Epithelial cell of esophagus (primary cell): ENCODE measurements around the gene KRT75.

Source experiments
- DNase-seq: peaks from one replicate; pipeline ENCODE4 v3.0.0; 2010; ENCODE audit warnings: low read depth
- H3K4me3 ChIP-seq: 2 replicates; pipeline ENCODE4 v1.5.1; 2011; ENCODE audit warnings: mild to moderate bottlenecking, low read length, control low read depth
- TF ChIP-seq, protein P1 (sequence below): IDR thresholded peaks from 2 replicates; pipeline ENCODE4 v1.5.1; 2011; ENCODE audit warnings: low read depth, mild to moderate bottlenecking, low read length, control low read depth, inconsistent platforms; ENCODE audit not compliant: insufficient read depth; ENCODE audit errors: missing control alignments

KRT75 gene

DNA sequence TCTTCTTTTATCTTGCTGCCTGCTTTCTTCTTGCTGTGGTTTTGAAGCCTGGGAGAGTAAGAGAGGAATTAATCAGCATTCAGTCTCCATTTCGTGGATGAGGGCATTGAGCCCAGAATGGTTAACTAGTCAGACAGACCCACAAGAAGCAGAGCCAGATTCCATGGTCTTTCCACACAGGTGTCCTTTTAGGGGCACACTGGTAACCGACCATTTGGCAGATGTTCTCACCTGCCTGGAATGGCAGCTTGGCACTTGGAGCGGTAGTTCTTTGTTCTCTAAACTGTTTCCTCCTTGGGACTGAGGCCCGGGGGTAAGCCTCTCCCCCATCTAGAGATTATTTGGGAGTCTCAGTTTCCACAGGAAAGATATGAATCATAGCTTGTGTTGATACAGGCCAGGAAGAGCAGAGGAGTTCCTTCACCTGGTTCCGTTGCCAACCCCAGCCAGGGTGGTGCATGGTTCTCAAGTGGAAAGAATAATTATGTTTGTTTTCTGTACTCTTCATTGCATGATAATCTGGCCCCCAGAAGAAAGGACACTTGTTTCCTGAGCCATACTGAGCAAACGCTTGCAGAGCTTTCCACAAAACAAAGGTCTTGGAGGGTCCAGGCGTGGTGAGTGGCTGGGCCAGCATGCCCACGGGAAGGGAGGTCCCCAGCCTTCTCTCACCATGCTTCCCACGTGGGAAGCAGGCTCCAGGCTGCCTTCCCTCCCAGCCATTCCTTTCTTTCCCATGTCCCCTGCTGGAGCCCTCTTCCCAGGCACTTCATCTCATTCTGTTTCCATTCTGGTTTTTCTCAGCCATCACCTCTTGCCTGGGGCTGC lies 2.0 kb upstream of the KRT75 start:
- DNase-seq: peak; percentile 96
- TF ChIP-seq, protein P1, sequence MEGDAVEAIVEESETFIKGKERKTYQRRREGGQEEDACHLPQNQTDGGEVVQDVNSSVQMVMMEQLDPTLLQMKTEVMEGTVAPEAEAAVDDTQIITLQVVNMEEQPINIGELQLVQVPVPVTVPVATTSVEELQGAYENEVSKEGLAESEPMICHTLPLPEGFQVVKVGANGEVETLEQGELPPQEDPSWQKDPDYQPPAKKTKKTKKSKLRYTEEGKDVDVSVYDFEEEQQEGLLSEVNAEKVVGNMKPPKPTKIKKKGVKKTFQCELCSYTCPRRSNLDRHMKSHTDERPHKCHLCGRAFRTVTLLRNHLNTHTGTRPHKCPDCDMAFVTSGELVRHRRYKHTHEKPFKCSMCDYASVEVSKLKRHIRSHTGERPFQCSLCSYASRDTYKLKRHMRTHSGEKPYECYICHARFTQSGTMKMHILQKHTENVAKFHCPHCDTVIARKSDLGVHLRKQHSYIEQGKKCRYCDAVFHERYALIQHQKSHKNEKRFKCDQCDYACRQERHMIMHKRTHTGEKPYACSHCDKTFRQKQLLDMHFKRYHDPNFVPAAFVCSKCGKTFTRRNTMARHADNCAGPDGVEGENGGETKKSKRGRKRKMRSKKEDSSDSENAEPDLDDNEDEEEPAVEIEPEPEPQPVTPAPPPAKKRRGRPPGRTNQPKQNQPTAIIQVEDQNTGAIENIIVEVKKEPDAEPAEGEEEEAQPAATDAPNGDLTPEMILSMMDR: no peak
- H3K4me3 ChIP-seq: no peak overlapping the region

DNA sequence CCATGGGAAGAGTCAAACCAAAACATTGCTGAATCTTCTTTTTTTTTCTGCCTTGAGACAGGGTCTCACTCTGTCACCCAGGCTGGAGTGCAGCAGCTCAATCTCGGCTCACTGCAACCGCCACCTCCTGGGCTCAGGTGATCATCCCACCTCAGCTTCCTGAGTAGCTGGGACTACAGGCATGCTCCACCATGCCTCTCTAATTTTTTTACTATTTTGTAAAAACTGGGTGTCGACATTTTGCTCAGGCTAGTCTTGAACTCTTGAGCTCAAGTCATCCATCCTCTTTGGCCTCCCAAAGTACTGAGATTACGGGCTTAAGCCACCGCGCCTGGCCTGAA lies 1.5 kb upstream of the KRT75 start:
- TF ChIP-seq, protein P1: peak; percentile 9
- DNase-seq: no peak
- no peak overlapping the region for H3K4me3 ChIP-seq

DNA sequence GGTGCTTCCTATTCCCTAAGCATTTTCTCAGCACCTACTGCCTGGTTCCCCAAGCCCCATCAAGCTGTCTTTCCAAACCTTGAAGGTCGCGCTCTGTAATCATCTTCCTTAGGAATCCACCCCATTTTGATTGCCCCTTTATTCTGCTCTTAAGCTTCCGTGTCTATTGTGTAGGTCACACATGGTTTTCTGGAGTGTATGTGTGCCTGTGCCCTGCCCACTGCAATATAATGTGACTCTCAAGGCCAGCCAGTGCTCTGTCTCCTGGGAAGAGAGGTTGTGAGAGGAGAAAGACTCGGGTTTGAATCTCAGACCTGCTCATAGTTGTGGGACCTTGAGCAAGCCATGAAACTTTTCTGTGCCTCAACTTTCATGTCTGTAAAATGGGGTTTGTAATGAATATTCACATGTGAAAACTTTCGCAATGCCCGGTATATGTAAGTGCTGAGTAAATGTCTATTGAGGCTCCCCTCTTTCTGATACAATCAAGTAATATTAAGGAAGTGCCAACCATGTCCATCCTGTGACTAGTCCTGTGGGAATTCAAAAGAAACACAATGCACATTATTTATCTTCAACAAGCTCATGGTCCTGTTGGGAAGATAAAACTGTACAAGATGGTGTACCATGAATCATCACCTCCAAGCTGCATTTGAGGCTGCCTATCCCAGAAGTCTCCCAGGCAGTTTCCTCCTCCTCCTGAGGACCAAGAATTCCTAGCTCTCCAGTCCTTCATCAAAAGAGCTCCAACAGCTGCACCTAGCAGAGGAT lies 774 bp upstream of the KRT75 start:
- DNase-seq: peak; percentile 88
- TF ChIP-seq, protein P1: no peak

DNA sequence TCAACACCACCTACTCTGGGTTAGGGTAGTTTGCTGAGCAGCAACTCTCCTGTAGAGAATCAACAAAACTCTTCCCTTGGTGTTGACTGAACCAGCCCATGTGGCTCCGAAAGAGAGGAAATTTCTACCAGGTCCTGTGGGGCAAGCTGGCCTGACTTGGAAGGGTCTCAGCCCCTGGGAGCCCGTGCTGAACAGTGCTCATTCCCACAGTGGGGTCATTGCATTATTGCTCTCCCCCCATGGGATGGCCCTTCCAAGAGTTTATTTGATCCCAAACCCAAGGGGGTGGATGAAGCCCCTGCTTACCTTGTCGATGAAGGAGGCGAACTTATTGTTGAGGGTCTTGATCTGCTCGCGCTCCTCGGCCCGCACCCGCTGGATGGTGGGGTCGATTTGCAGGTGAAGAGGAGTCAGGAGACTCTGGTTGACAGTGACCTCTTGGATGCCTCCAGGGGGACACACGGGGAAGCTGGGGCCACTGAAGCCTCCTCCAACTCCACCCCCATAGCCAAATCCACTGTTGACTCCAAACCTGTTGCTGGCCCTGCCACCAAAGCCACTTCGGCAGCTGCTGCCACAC lies 580 bp downstream of the KRT75 start:
- DNase-seq: no peak
- TF ChIP-seq, protein P1: no peak
- no peak overlapping the region for H3K4me3 ChIP-seq

More for the DNA sequence above, 774 bp upstream of the KRT75 start:
- H3K4me3 ChIP-seq: no peak overlapping the region

DNA sequence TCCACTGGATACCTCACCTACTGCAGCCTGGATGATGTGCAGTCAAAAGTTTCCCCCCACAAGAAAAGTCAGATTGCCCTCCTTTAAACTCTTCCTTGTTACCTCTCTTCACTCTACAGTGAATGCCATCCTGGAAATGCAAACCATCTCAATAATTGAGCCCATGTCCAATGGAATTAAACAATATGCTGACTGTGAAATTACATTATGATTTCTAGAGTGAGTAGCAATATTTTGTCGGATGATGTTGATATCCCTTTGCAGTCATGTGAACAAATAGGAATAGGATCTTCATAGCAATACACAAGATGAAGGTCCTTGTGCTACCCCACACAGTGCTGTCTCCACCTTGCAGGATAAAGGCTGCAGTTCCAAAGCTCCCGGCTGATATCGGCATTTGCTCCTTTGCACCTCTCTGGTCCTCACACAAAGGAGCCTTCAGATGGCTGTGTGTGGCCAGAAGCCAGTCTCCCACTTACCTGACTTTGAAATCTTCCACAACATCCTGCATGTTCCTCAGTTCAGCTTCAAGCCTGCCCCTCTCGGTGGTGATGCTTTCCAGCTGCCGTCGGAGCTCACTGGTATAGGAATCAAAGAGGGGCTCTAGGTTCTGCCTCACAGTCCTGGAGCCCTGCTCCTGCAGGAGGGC lies 1.5 kb downstream of the KRT75 start:
- H3K4me3 ChIP-seq: no peak overlapping the region
- TF ChIP-seq, protein P1: no peak
- DNase-seq: no peak

DNA sequence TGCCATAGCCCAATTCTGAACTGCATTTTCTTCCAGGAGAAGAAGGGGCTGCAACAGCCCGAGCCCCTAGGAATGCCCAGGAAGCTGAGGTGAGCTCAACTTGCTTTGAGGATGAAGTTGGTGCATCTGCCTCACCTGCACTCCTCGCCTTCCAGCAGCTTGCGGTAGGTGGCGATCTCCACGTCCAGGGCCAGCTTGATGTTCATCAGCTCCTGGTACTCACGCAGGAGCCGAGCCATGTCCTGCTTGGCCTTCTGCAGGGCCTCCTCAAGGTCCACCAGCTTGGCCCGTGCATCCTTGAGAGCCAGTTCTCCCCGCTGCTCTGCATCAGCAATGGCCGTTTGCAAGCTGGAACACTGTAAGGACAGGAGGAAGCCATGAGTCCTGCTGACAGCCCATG lies 6.0 kb downstream of the KRT75 start:
- TF ChIP-seq, protein P1: no peak
- DNase-seq: no peak
- H3K4me3 ChIP-seq: no peak overlapping the region
